IPS-15b (cell line): Measurements from ENCODE around the gene DRD1.
"Not testable (repeated sequence)": the region's sequence is repeated elsewhere in the genome, so short reads cannot be mapped to it uniquely, and the experiment has no call there.

ENCODE experiments used
- H3K27me3 ChIP-seq: one replicate; pipeline ENCODE4 v1.6.1; 2013; ENCODE audit warnings: low read length; ENCODE audit not compliant: control insufficient read depth, insufficient read depth
- H3K36me3 ChIP-seq: one replicate; pipeline ENCODE4 v1.6.1; 2013; ENCODE audit warnings: low read length; ENCODE audit not compliant: control insufficient read depth, insufficient read depth
- H3K4me1 ChIP-seq: one replicate; pipeline ENCODE4 v1.6.1; 2013; ENCODE audit warnings: mild to moderate bottlenecking, low read length; ENCODE audit not compliant: control insufficient read depth, insufficient read depth
- H3K4me3 ChIP-seq: one replicate; pipeline ENCODE4 v1.5.1; 2013; ENCODE audit warnings: low read depth, low read length
- H3K9ac ChIP-seq: one replicate; pipeline ENCODE4 v1.6.1; 2013; ENCODE audit warnings: low read depth, mild to moderate bottlenecking, low read length
- H3K9me3 ChIP-seq: one replicate; pipeline ENCODE4 v1.6.1; 2013; ENCODE audit warnings: mild to moderate bottlenecking, low read length; ENCODE audit not compliant: control insufficient read depth, insufficient read depth

The DRD1 gene

GRCh38 chr5:175418251-175418650, 25.7 kb downstream of the DRD1 start:
- Histone ChIP-seq H3K4me3 (no peak overlapping the region), H3K36me3 (no peaks in the 10 kb centered on the region), H3K9me3 (no peaks in the 10 kb centered on the region), H3K27me3 (no peaks in the 10 kb centered on the region), H3K9ac (no peak overlapping the region), H3K4me1 (no peaks in the 10 kb centered on the region)

GRCh38 chr5:175417384-175417783, 26.6 kb downstream of the DRD1 start:
- Histone ChIP-seq H3K9me3 (no peaks in the 10 kb centered on the region), H3K4me1 (no peaks in the 10 kb centered on the region), H3K36me3 (no peaks in the 10 kb centered on the region), H3K9ac (no peak overlapping the region), H3K4me3 (no peak overlapping the region), H3K27me3 (no peaks in the 10 kb centered on the region)

GRCh38 chr5:175415303-175415702, 28.7 kb downstream of the DRD1 start:
- Histone ChIP-seq H3K27me3 (no peaks in the 10 kb centered on the region), H3K4me1 (no peaks in the 10 kb centered on the region), H3K9me3 (no peaks in the 10 kb centered on the region), H3K4me3 (no peak overlapping the region), H3K36me3 (no peaks in the 10 kb centered on the region), H3K9ac (no peak overlapping the region)

GRCh38 chr5:175410926-175411325, 33.1 kb downstream of the DRD1 start:
- Histone ChIP-seq H3K36me3 (no peaks in the 10 kb centered on the region), H3K9me3 (no peaks in the 10 kb centered on the region), H3K4me3 (no peak overlapping the region), H3K9ac (no peak overlapping the region), H3K4me1 (no peaks in the 10 kb centered on the region), H3K27me3 (no peaks in the 10 kb centered on the region)

- Histone ChIP-seq H3K9me3 (no peaks in the 10 kb centered on the region), H3K27me3 (no peaks in the 10 kb centered on the region), H3K4me1 (no peaks in the 10 kb centered on the region), H3K4me3 (no peak overlapping the region), H3K36me3 (no peaks in the 10 kb centered on the region), H3K9ac (no peak overlapping the region)
Observed at GRCh38 chr5:175406300-175406699, 37.7 kb downstream of the DRD1 start.

GRCh38 chr5:175397590-175398297, 46.2 kb downstream of the DRD1 start:
- not testable (repeated sequence) for H3K9ac ChIP-seq, H3K9me3 ChIP-seq, H3K4me1 ChIP-seq, H3K27me3 ChIP-seq, H3K36me3 ChIP-seq
- peak overlapping the region; percentile 45 for H3K4me3 ChIP-seq

- H3K36me3 ChIP-seq, H3K9ac ChIP-seq, H3K27me3 ChIP-seq: not testable (repeated sequence)
Observed at GRCh38 chr5:175395430-175395829, 48.6 kb downstream of the DRD1 start.

GRCh38 chr5:175394601-175395000, 49.4 kb downstream of the DRD1 start:
- Histone ChIP-seq H3K9ac (no peak overlapping the region), H3K9me3 (peaks cover 2% of the 10 kb centered on the region), H3K27me3 (no peaks in the 10 kb centered on the region), H3K36me3 (no peaks in the 10 kb centered on the region), H3K4me3 (no peak overlapping the region), H3K4me1 (no peaks in the 10 kb centered on the region)

More at GRCh38 chr5:175395430-175395829, 48.6 kb downstream of the DRD1 start:
- not testable (repeated sequence) for H3K4me1 ChIP-seq, H3K4me3 ChIP-seq, H3K9me3 ChIP-seq

GRCh38 chr5:175393897-175394296, 50.1 kb downstream of the DRD1 start:
- no peak overlapping the region for H3K4me3 ChIP-seq
- H3K27me3 ChIP-seq, result no peaks in the 10 kb centered on the region
- no peak overlapping the region for H3K9ac ChIP-seq
- no peaks in the 10 kb centered on the region for H3K36me3 ChIP-seq
- H3K4me1 ChIP-seq, result no peaks in the 10 kb centered on the region
- H3K9me3 ChIP-seq, result peaks cover 2% of the 10 kb centered on the region

GRCh38 chr5:175392236-175392635, 51.7 kb downstream of the DRD1 start:
- H3K9me3 ChIP-seq, result peaks cover 2% of the 10 kb centered on the region
- no peaks in the 10 kb centered on the region for H3K36me3 ChIP-seq
- H3K4me3 ChIP-seq, result no peak overlapping the region
- no peaks in the 10 kb centered on the region for H3K27me3 ChIP-seq
- peaks cover under 1% of the 10 kb centered on the region for H3K4me1 ChIP-seq
- no peak overlapping the region for H3K9ac ChIP-seq

GRCh38 chr5:175390352-175391083, 53.5 kb downstream of the DRD1 start:
- H3K4me3 ChIP-seq, result no peak overlapping the region
- H3K27me3 ChIP-seq, result no peaks in the 10 kb centered on the region
- H3K36me3 ChIP-seq, result no peaks in the 10 kb centered on the region
- H3K4me1 ChIP-seq, result peaks cover 7% of the 10 kb centered on the region
- H3K9ac ChIP-seq, result no peak overlapping the region
- no peaks in the 10 kb centered on the region for H3K9me3 ChIP-seq
